Mononuclear cell (primary cell): ENCODE measurements around the gene UST. TPM values are rescaled to one million over a fixed set of nuclear protein-coding genes. Genes with fewer than 3 reads are reported as not detected.
"Not testable (repeated sequence)": the region's sequence is repeated elsewhere in the genome, so short reads cannot be mapped to it uniquely, and the experiment has no call there.

ENCODE experiments used
- H3K27me3 ChIP-seq: 2 replicates; pipeline ENCODE4 v1.6.0; 2011; ENCODE audit warnings: low read length, control low read depth; ENCODE audit not compliant: insufficient read depth
- H3K4me1 ChIP-seq: 2 replicates; pipeline ENCODE4 v1.5.1; 2011; ENCODE audit warnings: mild to moderate bottlenecking, low read length, control low read depth; ENCODE audit not compliant: insufficient read depth
- H3K4me3 ChIP-seq: 2 replicates; pipeline ENCODE4 v1.5.1; 2011; ENCODE audit warnings: mild to moderate bottlenecking, low read length, moderate library complexity
- H3K9me3 ChIP-seq: 2 replicates; pipeline ENCODE4 v1.5.1; 2011; ENCODE audit warnings: low read depth, mild to moderate bottlenecking, control low read depth, low read length
- total RNA-seq: library from RNA; depleted of rRNA; stranded (reverse); fragments of >200 nt; gene quantifications from one replicate; pipeline ENCODE4 v1.2.3, GENCODE V29; 2012

The UST gene
- total RNA-seq, 1 donor, result 1.5 TPM

- Histone ChIP-seq H3K4me3 (no peak overlapping the region), H3K9me3 (no peaks in the 10 kb centered on the region), H3K27me3 (no peaks in the 10 kb centered on the region), H3K4me1 (no peaks in the 10 kb centered on the region)
Measured at GRCh38 chr6:148888856-148889255, 142.0 kb downstream of the UST start.

GRCh38 chr6:148890096-148890495 is 143.3 kb downstream of the UST start:
- Histone ChIP-seq H3K4me3 (no peak overlapping the region), H3K4me1 (no peaks in the 10 kb centered on the region), H3K9me3 (no peaks in the 10 kb centered on the region), H3K27me3 (no peaks in the 10 kb centered on the region)

GRCh38 chr6:148890652-148891404 is 144.0 kb downstream of the UST start:
- Histone ChIP-seq H3K4me1 (no peaks in the 10 kb centered on the region), H3K27me3 (no peaks in the 10 kb centered on the region), H3K4me3 (no peak overlapping the region), H3K9me3 (no peaks in the 10 kb centered on the region)

DNA sequence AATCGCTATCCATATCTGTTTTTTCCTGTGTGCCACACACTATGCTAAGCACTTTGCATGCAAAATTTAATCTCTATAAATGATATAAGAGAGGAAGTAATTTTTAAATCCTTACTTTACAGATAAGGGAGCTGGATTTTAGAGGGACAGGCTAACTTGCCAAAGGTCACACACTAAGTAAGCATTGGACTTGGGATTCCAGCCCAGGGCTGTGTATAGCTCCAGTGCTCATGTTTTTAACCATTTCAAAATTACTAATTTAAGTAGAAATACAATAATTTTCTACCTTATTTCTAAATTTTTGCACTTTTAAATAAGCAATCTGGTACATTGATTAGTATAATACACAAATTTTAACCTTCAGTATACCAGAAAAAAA is 144.6 kb downstream of the UST start:
- no peak overlapping the region for H3K4me3 ChIP-seq
- H3K9me3 ChIP-seq, result no peaks in the 10 kb centered on the region
- no peaks in the 10 kb centered on the region for H3K4me1 ChIP-seq
- H3K27me3 ChIP-seq, result no peaks in the 10 kb centered on the region

DNA sequence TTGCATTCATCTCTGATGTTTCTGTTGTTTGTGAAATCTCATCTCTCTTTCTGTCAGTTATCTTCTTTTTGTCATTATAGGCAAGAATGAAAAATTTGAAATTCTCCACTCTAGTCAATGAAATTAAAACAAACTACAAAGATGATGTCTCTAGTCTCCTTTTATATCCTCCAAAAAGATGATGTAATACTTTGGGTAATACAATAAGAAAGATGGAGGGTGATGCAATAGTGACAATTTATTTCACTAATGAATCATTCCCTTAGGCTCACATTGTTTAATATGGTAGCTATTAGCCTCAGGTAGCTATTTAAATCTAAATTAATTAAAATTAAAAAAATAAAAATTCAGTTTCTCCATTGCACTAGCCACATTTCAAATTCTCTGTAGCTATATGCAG is 145.4 kb downstream of the UST start:
- Histone ChIP-seq H3K4me1 (no peaks in the 10 kb centered on the region), H3K9me3 (no peaks in the 10 kb centered on the region), H3K4me3 (no peak overlapping the region), H3K27me3 (no peaks in the 10 kb centered on the region)

DNA sequence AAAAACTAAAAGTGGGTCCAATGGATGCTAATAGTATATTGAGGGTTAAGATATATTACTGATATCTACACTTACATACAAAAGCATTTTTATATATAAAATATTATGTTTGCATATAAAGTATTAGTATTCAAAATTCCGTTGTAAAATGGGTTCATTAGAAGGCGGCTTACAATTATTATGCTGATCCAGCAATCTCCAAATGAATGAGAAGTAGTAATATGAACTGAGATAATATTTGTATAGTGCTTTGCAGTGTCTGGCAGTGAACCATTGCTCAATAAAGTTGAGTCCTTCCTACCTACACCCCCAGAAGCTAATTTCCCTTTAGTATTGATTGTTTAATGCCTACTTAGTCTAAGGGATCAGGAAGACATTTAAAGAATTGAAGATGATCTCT is 146.2 kb downstream of the UST start:
- Histone ChIP-seq H3K27me3 (no peaks in the 10 kb centered on the region), H3K9me3 (no peaks in the 10 kb centered on the region), H3K4me3 (no peak overlapping the region), H3K4me1 (no peaks in the 10 kb centered on the region)

DNA sequence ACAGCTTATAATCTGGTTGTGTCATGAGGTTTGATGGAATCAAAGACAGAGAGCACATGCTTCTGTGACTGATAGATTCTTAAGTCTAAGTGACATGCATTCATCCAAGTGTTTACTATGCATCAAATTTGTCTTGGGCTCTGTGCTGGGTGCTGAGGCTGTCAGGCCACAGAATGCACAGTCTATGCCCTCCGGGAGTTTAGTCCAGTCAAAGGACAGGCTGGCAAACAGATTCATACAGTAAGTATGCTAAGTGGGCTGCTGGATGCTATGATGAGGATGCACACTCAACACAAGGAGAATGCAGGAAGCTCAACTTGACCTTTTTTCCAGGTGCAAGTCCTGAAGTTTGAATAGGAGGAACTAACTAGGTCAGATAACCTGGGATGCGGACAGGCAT is 146.7 kb downstream of the UST start:
- Histone ChIP-seq H3K27me3 (no peaks in the 10 kb centered on the region), H3K9me3 (no peaks in the 10 kb centered on the region), H3K4me1 (no peaks in the 10 kb centered on the region), H3K4me3 (no peak overlapping the region)

DNA sequence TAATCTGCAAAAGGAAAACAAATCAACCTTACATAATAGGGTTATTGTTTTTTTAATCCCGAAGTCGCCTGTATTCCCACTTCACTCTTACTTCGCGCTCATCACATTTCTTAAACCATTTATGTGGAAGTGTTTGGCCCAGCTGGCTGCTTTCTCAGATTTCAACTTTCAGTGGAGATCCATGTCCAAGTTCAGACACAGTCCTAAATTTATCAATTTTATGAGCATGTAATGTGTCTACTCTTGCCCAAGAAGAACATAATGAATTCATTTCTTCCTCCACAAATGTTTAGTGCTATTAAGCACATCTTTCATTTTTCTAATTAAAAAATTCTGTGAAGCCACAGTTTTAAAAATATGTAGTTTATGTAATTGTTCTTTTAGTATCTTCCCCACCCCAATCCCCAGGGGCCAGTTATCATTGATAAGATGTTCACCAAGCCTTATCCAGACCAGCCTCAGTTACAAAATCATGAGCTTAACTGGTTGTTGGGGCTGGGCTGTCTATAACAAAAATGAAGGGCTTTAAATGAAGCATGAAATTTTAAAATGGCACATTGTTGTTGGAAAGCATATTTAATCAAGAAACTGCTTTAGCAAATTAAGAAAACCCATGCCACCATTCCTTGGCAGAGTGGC is 151.7 kb downstream of the UST start:
- H3K9me3 ChIP-seq, result no peaks in the 10 kb centered on the region
- no peak overlapping the region for H3K4me3 ChIP-seq
- H3K4me1 ChIP-seq, result no peaks in the 10 kb centered on the region
- no peaks in the 10 kb centered on the region for H3K27me3 ChIP-seq

- no peaks in the 10 kb centered on the region for H3K9me3 ChIP-seq
- H3K4me3 ChIP-seq, result no peak overlapping the region
- H3K4me1 ChIP-seq, result no peaks in the 10 kb centered on the region
- H3K27me3 ChIP-seq, result no peaks in the 10 kb centered on the region
Measured at GRCh38 chr6:148904896-148905870, 158.4 kb downstream of the UST start.

DNA sequence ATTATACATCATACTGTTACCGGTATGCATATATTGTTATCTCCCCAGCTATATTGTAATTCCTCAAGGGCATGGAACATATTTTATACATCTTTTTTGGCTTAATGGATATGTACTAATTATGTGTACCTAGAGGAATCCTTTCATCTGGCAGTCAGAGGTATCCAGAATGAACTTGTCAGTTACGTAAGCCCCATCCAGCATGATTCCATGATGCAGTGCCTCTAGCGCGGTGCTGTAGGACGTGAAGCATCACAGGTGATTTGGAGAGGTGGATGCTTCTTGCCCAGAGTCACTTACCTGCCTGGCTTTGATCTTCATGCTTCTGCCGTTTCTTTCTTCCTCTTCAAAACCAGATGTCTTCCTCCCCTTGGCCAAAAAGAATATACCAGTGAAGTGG is 159.1 kb downstream of the UST start:
- H3K27me3 ChIP-seq, result no peaks in the 10 kb centered on the region
- no peak overlapping the region for H3K4me3 ChIP-seq
- no peaks in the 10 kb centered on the region for H3K4me1 ChIP-seq
- H3K9me3 ChIP-seq, result no peaks in the 10 kb centered on the region

- Histone ChIP-seq H3K4me1 (no peaks in the 10 kb centered on the region), H3K9me3 (no peaks in the 10 kb centered on the region), H3K27me3 (no peaks in the 10 kb centered on the region), H3K4me3 (no peak overlapping the region)
Measured at GRCh38 chr6:148906386-148906785, 159.6 kb downstream of the UST start.

DNA sequence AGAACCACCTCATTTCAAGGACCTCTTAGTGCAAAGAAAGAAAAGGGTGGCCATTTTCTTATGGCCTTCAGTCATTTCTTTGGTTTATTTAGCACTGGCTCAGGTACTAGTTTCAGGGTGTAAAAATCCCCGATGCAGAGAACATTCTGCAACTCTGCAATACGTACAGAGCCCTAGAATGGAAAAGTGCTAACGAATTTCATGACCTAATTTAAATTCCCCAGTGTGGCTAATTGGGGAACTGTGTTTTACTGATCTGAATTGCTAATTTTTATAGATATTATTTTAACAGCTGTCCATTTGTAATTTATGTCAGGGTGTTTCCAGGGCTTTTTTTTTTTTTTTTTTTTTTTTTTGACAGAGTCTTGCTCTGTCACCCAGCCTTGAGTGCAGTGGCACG is 160.7 kb downstream of the UST start:
- no peaks in the 10 kb centered on the region for H3K9me3 ChIP-seq
- no peak overlapping the region for H3K4me3 ChIP-seq
- H3K4me1 ChIP-seq, result no peaks in the 10 kb centered on the region
- no peaks in the 10 kb centered on the region for H3K27me3 ChIP-seq

- H3K27me3 ChIP-seq, result no peaks in the 10 kb centered on the region
- H3K4me1 ChIP-seq, result no peaks in the 10 kb centered on the region
- no peaks in the 10 kb centered on the region for H3K9me3 ChIP-seq
- H3K4me3 ChIP-seq, result no peak overlapping the region
Measured at GRCh38 chr6:148912252-148912651, 165.4 kb downstream of the UST start.

DNA sequence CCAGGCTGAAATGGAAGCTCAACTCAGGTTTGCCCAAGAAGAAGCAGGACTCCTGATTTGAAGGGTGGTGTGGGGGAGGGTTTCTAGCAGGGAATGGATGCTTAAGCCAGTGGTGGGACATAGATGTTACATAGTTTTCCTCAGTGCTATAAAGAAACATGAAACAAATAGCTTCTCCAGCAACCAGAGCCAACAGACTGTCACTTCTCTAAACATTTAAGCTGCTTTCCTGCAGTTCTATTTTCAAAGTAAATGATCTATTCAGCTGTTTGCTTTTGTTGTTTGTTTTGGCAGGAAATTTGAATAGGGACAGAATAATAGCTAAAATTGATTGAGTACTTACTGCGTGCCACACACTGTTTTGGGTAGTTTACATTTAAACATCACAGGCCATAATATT is 169.0 kb downstream of the UST start:
- H3K9me3 ChIP-seq, result no peaks in the 10 kb centered on the region
- H3K27me3 ChIP-seq, result no peaks in the 10 kb centered on the region
- no peaks in the 10 kb centered on the region for H3K4me1 ChIP-seq
- H3K4me3 ChIP-seq, result no peak overlapping the region

GRCh38 chr6:148916485-148916884 is 169.7 kb downstream of the UST start:
- H3K4me3 ChIP-seq, H3K27me3 ChIP-seq, H3K9me3 ChIP-seq, H3K4me1 ChIP-seq: not testable (repeated sequence)
